PC-9 (cell line): Measurements from ENCODE around the gene GPX3. TPM values are rescaled to one million over a fixed set of nuclear protein-coding genes. Genes with fewer than 3 reads are reported as not detected.

Experiments used
- BruUV-seq: library from RNA; stranded (reverse); fragments of 400-500 nt; replicated peaks from 2 replicates; lab custom pipeline; 2021; lab: Mats Ljungman, UMichigan
- CTCF ChIA-PET: fragments of 300-600 bp; sonication (Branson Sonifier 250); formaldehyde crosslinking; loops from one replicate; lab custom pipeline; 2022; ENCODE audit warnings: antibody characterized with exemption; lab: Charles Lee
- POLR2A ChIA-PET: fragments of 300-600 bp; sonication (Branson Sonifier 250); formaldehyde crosslinking; loops from one replicate; lab custom pipeline; 2022; ENCODE audit warnings: antibody characterized with exemption; ENCODE audit not compliant: unreplicated experiment; lab: Charles Lee
- DNase-seq, 2 experiments: peaks; one replicate each; pipeline versions ENCODE4 v3.0.0 to v3.0.0-alpha.2; 2015 to 2022; ENCODE audit warnings: mixed read lengths in 1 of 2
- H2AFZ ChIP-seq: fragments of 200-600 bp; sonication (generic); 2 replicates; pipeline ENCODE4 v1.8.1; 2017; ENCODE audit warnings: antibody characterized with exemption
- H3F3A ChIP-seq: fragments of 200-600 bp; sonication (generic); 2 replicates; pipeline ENCODE4 v1.8.1; 2017; ENCODE audit warnings: antibody characterized with exemption, mild to moderate bottlenecking, low read depth; ENCODE audit not compliant: insufficient read depth
- H3K27ac ChIP-seq: fragments of 200-600 bp; sonication (generic); 2 replicates; pipeline ENCODE4 v1.6.1; 2016; ENCODE audit warnings: mixed run types
- H3K27me3 ChIP-seq: fragments of 200-600 bp; sonication (generic); 2 replicates; pipeline ENCODE4 v1.6.1; 2016; ENCODE audit warnings: low read depth, mixed run types; ENCODE audit not compliant: insufficient read depth
- H3K36me3 ChIP-seq: fragments of 200-600 bp; sonication (generic); 2 replicates; pipeline ENCODE4 v1.6.1; 2016; ENCODE audit warnings: low read depth, mixed run types
- H3K4me1 ChIP-seq: fragments of 200-600 bp; sonication (generic); replicated peaks from 2 replicates; pipeline ENCODE4 v1.6.1; 2016; ENCODE audit warnings: mixed run types; ENCODE audit not compliant: insufficient read depth
- H3K4me2 ChIP-seq: fragments of 200-600 bp; sonication (generic); 2 replicates; pipeline ENCODE4 v1.6.1; 2017; ENCODE audit warnings: mixed run types
- H3K4me3 ChIP-seq: fragments of 200-600 bp; sonication (generic); 2 replicates; pipeline ENCODE4 v1.6.1; 2016; ENCODE audit warnings: mixed run types
- H3K79me2 ChIP-seq: fragments of 200-600 bp; sonication (generic); 2 replicates; pipeline ENCODE4 v1.6.1; 2017; ENCODE audit warnings: low read depth, mixed run types
- H3K9me2 ChIP-seq: fragments of 200-600 bp; sonication (generic); 2 replicates; pipeline ENCODE4 v1.8.1; 2017; ENCODE audit warnings: mild to moderate bottlenecking; ENCODE audit not compliant: insufficient read depth
- H3K9me3 ChIP-seq: fragments of 200-600 bp; sonication (generic); 2 replicates; pipeline ENCODE4 v1.8.1; 2016; ENCODE audit warnings: low read depth; ENCODE audit not compliant: insufficient read depth
- H4K20me1 ChIP-seq: fragments of 200-600 bp; sonication (generic); 2 replicates; pipeline ENCODE4 v1.8.1; 2017; ENCODE audit not compliant: insufficient read depth
- CTCF ChIP-seq: fragments of 200-600 bp; sonication (generic); conservative IDR thresholded peaks from 2 replicates; pipeline ENCODE4 v1.6.1; 2017; ENCODE audit warnings: mixed run types, antibody characterized with exemption, mild to moderate bottlenecking, moderate library complexity
- EZH2 ChIP-seq: fragments of 200-600 bp; sonication (generic); IDR thresholded peaks from 2 replicates; pipeline ENCODE4 v1.8.0; 2017; ENCODE audit warnings: antibody characterized with exemption, low read depth
- intact Hi-C: fragments of 100-400 bp; cut with micrococcal nuclease; formaldehyde crosslinking; loops from one replicate; pipeline ENCODE4 v1.10.0; 2022; ENCODE audit not compliant: unreplicated experiment
- total RNA-seq: library from RNA; stranded (reverse); gene quantifications from 2 replicates; pipeline ENCODE4 v1.2.3, GENCODE V29; 2021

GPX3 gene
- total RNA-seq, 1 experiment from 2014 or later = 93.2 TPM

GRCh38 chr5:151018846-151019245, 1.5 kb upstream of the GPX3 start:
- H4K20me1 ChIP-seq = no peaks in the 10 kb centered on the region
- POLR2A ChIA-PET = no interaction called here

GRCh38 chr5:151019331-151019730, 1.1 kb upstream of the GPX3 start:
- Histone ChIP-seq H4K20me1 (no peaks in the 10 kb centered on the region), H3K4me2 (no peak overlapping the region), H3K27me3 (no peaks in the 10 kb centered on the region), H3K9me3 (no peaks in the 10 kb centered on the region; the same call in 1 of the 2 replicates), H3F3A (no peaks in the 10 kb centered on the region), H3K27ac (no peak overlapping the region), H3K79me2 (no peaks in the 10 kb centered on the region), H3K36me3 (no peaks in the 10 kb centered on the region), H3K4me1 (peaks cover 12% of the 10 kb centered on the region), H2AFZ (no peak overlapping the region), H3K4me3 (no peak overlapping the region), H3K9me2 (no peaks in the 10 kb centered on the region)
- intact Hi-C loops = no loop called here
- peak in 1 of 2 experiments; percentile 3 for DNase-seq
- no TSS peak for BruUV-seq
- TF ChIP-seq CTCF = no peak
- TF ChIP-seq EZH2 = no peak
- ChIA-PET POLR2A (no interaction called here), CTCF (no interaction called here)

More at GRCh38 chr5:151018846-151019245, 1.5 kb upstream of the GPX3 start:
- no peaks in the 10 kb centered on the region for H3K79me2 ChIP-seq
- H3K9me2 ChIP-seq = no peaks in the 10 kb centered on the region
- no peak for TF ChIP-seq EZH2
- TF ChIP-seq CTCF = no peak
- no peaks in the 10 kb centered on the region for H3F3A ChIP-seq
- no peaks in the 10 kb centered on the region for H3K27me3 ChIP-seq
- intact Hi-C loops = no loop called here
- H3K4me3 ChIP-seq = no peak overlapping the region
- H2AFZ ChIP-seq = no peak overlapping the region
- DNase-seq = peak in 1 of 2 experiments; percentile 3
- no peak overlapping the region for H3K27ac ChIP-seq
- peaks cover 12% of the 10 kb centered on the region for H3K4me1 ChIP-seq
- no TSS peak for BruUV-seq
- CTCF ChIA-PET = no interaction called here
- H3K36me3 ChIP-seq = no peaks in the 10 kb centered on the region
- H3K4me2 ChIP-seq = no peak overlapping the region
- no peaks in the 10 kb centered on the region; the same call in 1 of the 2 replicates for H3K9me3 ChIP-seq

DNA sequence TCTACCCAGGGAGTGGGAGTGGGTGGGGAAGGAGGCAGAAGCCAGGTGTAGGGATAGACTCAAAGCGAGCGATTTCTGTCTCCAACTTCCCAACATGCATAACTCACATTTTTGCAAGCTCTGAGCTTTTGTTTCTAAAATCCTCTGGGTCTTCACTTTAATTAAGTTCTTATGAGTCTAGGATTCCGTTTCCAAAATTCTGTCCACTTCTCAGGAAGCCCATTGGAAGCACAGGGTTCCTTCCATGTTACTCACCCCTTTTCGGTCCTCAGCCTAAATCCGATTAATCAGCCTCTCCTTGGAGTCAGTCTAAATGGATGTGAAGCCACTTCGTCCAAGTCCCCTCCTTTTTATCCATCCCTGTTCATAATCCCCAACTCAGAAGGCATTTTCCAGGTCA, 1.4 kb downstream of the GPX3 start:
- BruUV-seq = no TSS peak
- H3K4me1 ChIP-seq = peaks cover 12% of the 10 kb centered on the region
- DNase-seq = peak in 1 of 2 experiments; percentile 31
- ChIA-PET POLR2A (no interaction called here), CTCF (no interaction called here)
- H3K79me2 ChIP-seq = no peaks in the 10 kb centered on the region
- no peaks in the 10 kb centered on the region; the same call in 1 of the 2 replicates for H3F3A ChIP-seq
- H4K20me1 ChIP-seq = no peaks in the 10 kb centered on the region
- no peak overlapping the region for H2AFZ ChIP-seq
- intact Hi-C loops = loop anchor here (2.0 to 10.0 kb wide), 3 partner anchors 19 to 723 kb away; no protein-coding TSS in a partner anchor
- no peaks in the 10 kb centered on the region; the same call in 1 of the 2 replicates for H3K9me3 ChIP-seq
- H3K4me3 ChIP-seq = no peak overlapping the region
- TF ChIP-seq EZH2 = no peak
- H3K36me3 ChIP-seq = no peaks in the 10 kb centered on the region
- no peaks in the 10 kb centered on the region for H3K27me3 ChIP-seq
- no peak overlapping the region for H3K27ac ChIP-seq
- H3K4me2 ChIP-seq = peak overlapping the region; percentile 95
- no peaks in the 10 kb centered on the region for H3K9me2 ChIP-seq
